Body of pancreas (tissue), 4 donors: ENCODE measurements around the gene CAPN3. TPM values are rescaled to one million over a fixed set of nuclear protein-coding genes. Genes with fewer than 3 reads are reported as not detected.

Source experiments
- ATAC-seq: fragments of 150-250 bp; one replicate; pipeline ENCODE4 v1.9.1; 2016
- DNase-seq, 4 donors: peaks; one replicate each; pipeline ENCODE4 v3.0.0-alpha.2; 2019
- H3K27ac ChIP-seq, 4 donors: fragments of 200-600 bp; sonication (generic); 1 replicate in 3 of 4; 2 replicates in 1 of 4; pipeline versions ENCODE4 v1.5.1 to v1.6.1; 2016 to 2019; ENCODE audit warnings: mild to moderate bottlenecking in 1 of 4, mixed read lengths in 1 of 4, moderate library complexity in 1 of 4
- H3K27me3 ChIP-seq, 2 donors: fragments of 200-600 bp; sonication (generic); one replicate each; pipeline ENCODE4 v1.6.0; 2016; ENCODE audit warnings: mild to moderate bottlenecking in 1 of 2
- H3K36me3 ChIP-seq, 2 donors: fragments of 200-600 bp; sonication (generic); replicated peaks in 1 of 2; 2 replicates each; pipeline ENCODE4 v1.5.1; 2016; ENCODE audit warnings: low read depth in 2 of 2; ENCODE audit not compliant: insufficient read depth in 1 of 2
- H3K4me1 ChIP-seq: fragments of 200-600 bp; sonication (generic); one replicate; pipeline ENCODE4 v1.6.0; 2016
- H3K4me3 ChIP-seq, 2 donors: fragments of 200-600 bp; sonication (generic); 1 replicate in 1 of 2; 2 replicates in 1 of 2; pipeline ENCODE4 v1.5.1; 2016 to 2019
- H3K9me3 ChIP-seq, 3 donors: fragments of 200-600 bp; sonication (generic); 1 replicate in 2 of 3; 2 replicates in 1 of 3; pipeline ENCODE4 v1.5.1; 2016
- CTCF ChIP-seq, 7 experiments: fragments of 450-650 bp in 4 of 7; fragments of 200-600 bp in 3 of 7; sonication (generic) in 3 of 7; IDR thresholded peaks; one replicate each; pipeline ENCODE4 v1.5.1; 2016 to 2019; ENCODE audit warnings: antibody characterized with exemption in 7 of 7
- POLR2A ChIP-seq, 3 donors: fragments of 450-650 bp; IDR thresholded peaks; one replicate each; pipeline ENCODE4 v1.6.1; 2016; ENCODE audit warnings: antibody characterized with exemption in 3 of 3, mild to moderate bottlenecking in 2 of 3
- WGBS, 2 donors: methylation state at CpG; one replicate each; pipeline ENCODE4 v1.1.5; 2017; 5-methylcytosine and 5-hydroxymethylcytosine counted together
- intact Hi-C: fragments of 100-400 bp; cut with DNase I; formaldehyde crosslinking; loops from one replicate; pipeline ENCODE4 v1.15.1; 2023
- total RNA-seq, 2 donors: library from RNA; depleted of rRNA; stranded (reverse); fragments of >200 nt; gene quantifications; one replicate each; pipeline ENCODE4 v1.1.0, GENCODE V29; 2016

CAPN3 gene
- total RNA-seq, 2 donors from 2014 or later: 6.3 to 9.6 TPM

GRCh38 chr15:42353061-42353460 lies 6.2 kb upstream of the CAPN3 start:
- Histone ChIP-seq H3K9me3 (no peaks in the 10 kb centered on the region), H3K27me3 (no peaks in the 10 kb centered on the region), H3K4me3 (no peak overlapping the region), H3K27ac (no peak overlapping the region), H3K4me1 (no peaks in the 10 kb centered on the region), H3K36me3 (peaks cover 0 to 8% of the 10 kb centered on the region in 2 donors)
- TF ChIP-seq POLR2A (IDR thresholded peaks at IDR 0.05) (no peak), CTCF (IDR thresholded peaks at IDR 0.05) (no peak)
- DNase-seq (no peak), ATAC-seq (no peak)
- 92 to 94% methylated on average over 6 of the region's 6 CpGs for WGBS, 2 donors
- intact Hi-C loops: no loop called here

- DNase-seq (no peak), ATAC-seq (no peak)
- Histone ChIP-seq H3K4me1 (no peaks in the 10 kb centered on the region), H3K27me3 (no peaks in the 10 kb centered on the region), H3K4me3 (no peak overlapping the region), H3K9me3 (no peaks in the 10 kb centered on the region), H3K36me3 (peaks cover 0 to 8% of the 10 kb centered on the region in 2 donors), H3K27ac (no peak overlapping the region)
- 76 to 90% methylated on average over 2 of the region's 2 CpGs for WGBS, 2 donors
- TF ChIP-seq POLR2A (IDR thresholded peaks at IDR 0.05) (no peak), CTCF (IDR thresholded peaks at IDR 0.05) (no peak)
- intact Hi-C loops: no loop called here
Measured at GRCh38 chr15:42354824-42355223, 4.5 kb upstream of the CAPN3 start.

- Histone ChIP-seq H3K9me3 (no peaks in the 10 kb centered on the region), H3K36me3 (peaks cover 0 to 8% of the 10 kb centered on the region in 2 donors), H3K27ac (no peak overlapping the region), H3K4me3 (no peak overlapping the region), H3K4me1 (no peaks in the 10 kb centered on the region), H3K27me3 (no peaks in the 10 kb centered on the region)
- WGBS, 2 donors: 73 to 76% methylated on average over 6 of the region's 6 CpGs
- intact Hi-C loops: no loop called here
- ATAC-seq (no peak), DNase-seq (no peak)
- TF ChIP-seq CTCF (IDR thresholded peaks at IDR 0.05) (no peak), POLR2A (IDR thresholded peaks at IDR 0.05) (no peak)
Measured at GRCh38 chr15:42355291-42355690, 4.0 kb upstream of the CAPN3 start.

GRCh38 chr15:42356851-42357250 lies 2.5 kb upstream of the CAPN3 start:
- intact Hi-C loops: no loop called here
- no peak for TF ChIP-seq POLR2A (IDR thresholded peaks at IDR 0.05)
- TF ChIP-seq CTCF (IDR thresholded peaks at IDR 0.05): no peak
- no peaks in the 10 kb centered on the region for H3K4me1 ChIP-seq
- ATAC-seq (no peak), DNase-seq (no peak)
- H3K9me3 ChIP-seq: no peaks in the 10 kb centered on the region
- peaks cover 0 to 8% of the 10 kb centered on the region in 2 donors for H3K36me3 ChIP-seq
- no peak overlapping the region for H3K4me3 ChIP-seq
- WGBS, 2 donors: 76 to 83% methylated on average over 5 of the region's 5 CpGs
- no peaks in the 10 kb centered on the region for H3K27me3 ChIP-seq
- H3K27ac ChIP-seq: no peak overlapping the region

- peaks cover 0 to 5% of the 10 kb centered on the region in 2 donors for H3K36me3 ChIP-seq
- DNase-seq (no peak), ATAC-seq (no peak)
- no peaks in the 10 kb centered on the region for H3K4me1 ChIP-seq
- H3K27ac ChIP-seq: no peak overlapping the region
- H3K9me3 ChIP-seq: no peaks in the 10 kb centered on the region
- intact Hi-C loops: no loop called here
- H3K27me3 ChIP-seq: no peaks in the 10 kb centered on the region
- 88 to 95% methylated on average over 2 of the region's 2 CpGs for WGBS, 2 donors
- no peak overlapping the region for H3K4me3 ChIP-seq
- TF ChIP-seq CTCF (IDR thresholded peaks at IDR 0.05) (no peak), POLR2A (IDR thresholded peaks at IDR 0.05) (no peak)
Measured at GRCh38 chr15:42358141-42358540, 1.2 kb upstream of the CAPN3 start.
